Cardiac muscle cell (in vitro differentiated cells and primary cell): Measurements from ENCODE around the gene TFDP1. TPM values are rescaled to one million over a fixed set of nuclear protein-coding genes. Genes with fewer than 3 reads are reported as not detected.

Experiments used
- DNase-seq, 2 donors: peaks; one replicate each; pipeline versions ENCODE4 v3.0.0 to v3.0.0-alpha.2; 2010 to 2017; ENCODE audit warnings: low read depth in 1 of 2, low spot score in 1 of 2
- H3K27ac ChIP-seq: fragments of 200-600 bp; sonication (generic); 2 replicates; pipeline ENCODE4 v1.5.1; 2016
- H3K27me3 ChIP-seq: fragments of 200-600 bp; sonication (generic); 2 replicates; pipeline ENCODE4 v1.6.0; 2016; ENCODE audit warnings: control low read depth
- H3K36me3 ChIP-seq: fragments of 200-600 bp; sonication (generic); 2 replicates; pipeline ENCODE4 v1.5.1; 2016; ENCODE audit warnings: control low read depth
- H3K4me1 ChIP-seq: fragments of 200-600 bp; sonication (generic); 2 replicates; pipeline ENCODE4 v1.8.1; 2017; ENCODE audit warnings: low read depth, mild to moderate bottlenecking, mixed run types
- H3K4me3 ChIP-seq: fragments of 200-600 bp; sonication (generic); 2 replicates; pipeline ENCODE4 v1.5.1; 2016; ENCODE audit warnings: mild to moderate bottlenecking
- H3K9me3 ChIP-seq: fragments of 200-600 bp; sonication (generic); 2 replicates; pipeline ENCODE4 v1.5.1; 2017; ENCODE audit warnings: low read depth, mild to moderate bottlenecking, control low read depth
- polyA plus RNA-seq: library from polyadenylated mRNA; unstranded; fragments of >200 nt; fragmentation: Nextera tagmentation; extraction: Ambion mirVana; gene quantifications from 2 replicates; pipeline ENCODE4 v1.2.1, GENCODE V29; 2016
- total RNA-seq: library from RNA; depleted of rRNA; stranded (reverse); fragments of >200 nt; gene quantifications from 2 replicates; pipeline ENCODE4 v1.2.3, GENCODE V29; 2016
- TF ChIP-seq, protein P1 (sequence below): IDR thresholded peaks from 2 replicates; pipeline ENCODE4 v1.5.1; 2012; ENCODE audit warnings: low read depth, mild to moderate bottlenecking, low read length

Gene TFDP1
- total and polyA plus RNA-seq, 2 experiments from 2014 or later = 36.9 to 81.7 TPM

GRCh38 chr13:113544071-113544891, 40.3 kb upstream of the TFDP1 start:
- DNase-seq = no peak
- Histone ChIP-seq H3K27ac (no peak overlapping the region), H3K4me3 (no peak overlapping the region), H3K27me3 (no peaks in the 10 kb centered on the region), H3K9me3 (no peaks in the 10 kb centered on the region), H3K36me3 (no peaks in the 10 kb centered on the region), H3K4me1 (no peaks in the 10 kb centered on the region)
- TF ChIP-seq, protein P1, sequence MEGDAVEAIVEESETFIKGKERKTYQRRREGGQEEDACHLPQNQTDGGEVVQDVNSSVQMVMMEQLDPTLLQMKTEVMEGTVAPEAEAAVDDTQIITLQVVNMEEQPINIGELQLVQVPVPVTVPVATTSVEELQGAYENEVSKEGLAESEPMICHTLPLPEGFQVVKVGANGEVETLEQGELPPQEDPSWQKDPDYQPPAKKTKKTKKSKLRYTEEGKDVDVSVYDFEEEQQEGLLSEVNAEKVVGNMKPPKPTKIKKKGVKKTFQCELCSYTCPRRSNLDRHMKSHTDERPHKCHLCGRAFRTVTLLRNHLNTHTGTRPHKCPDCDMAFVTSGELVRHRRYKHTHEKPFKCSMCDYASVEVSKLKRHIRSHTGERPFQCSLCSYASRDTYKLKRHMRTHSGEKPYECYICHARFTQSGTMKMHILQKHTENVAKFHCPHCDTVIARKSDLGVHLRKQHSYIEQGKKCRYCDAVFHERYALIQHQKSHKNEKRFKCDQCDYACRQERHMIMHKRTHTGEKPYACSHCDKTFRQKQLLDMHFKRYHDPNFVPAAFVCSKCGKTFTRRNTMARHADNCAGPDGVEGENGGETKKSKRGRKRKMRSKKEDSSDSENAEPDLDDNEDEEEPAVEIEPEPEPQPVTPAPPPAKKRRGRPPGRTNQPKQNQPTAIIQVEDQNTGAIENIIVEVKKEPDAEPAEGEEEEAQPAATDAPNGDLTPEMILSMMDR = no peak

GRCh38 chr13:113544896-113545295, 39.7 kb upstream of the TFDP1 start:
- Histone ChIP-seq H3K4me1 (no peaks in the 10 kb centered on the region), H3K27me3 (no peaks in the 10 kb centered on the region), H3K9me3 (no peaks in the 10 kb centered on the region), H3K36me3 (no peaks in the 10 kb centered on the region), H3K27ac (no peak overlapping the region), H3K4me3 (no peak overlapping the region)
- no peak for DNase-seq
- TF ChIP-seq, protein P1 = no peak

DNA sequence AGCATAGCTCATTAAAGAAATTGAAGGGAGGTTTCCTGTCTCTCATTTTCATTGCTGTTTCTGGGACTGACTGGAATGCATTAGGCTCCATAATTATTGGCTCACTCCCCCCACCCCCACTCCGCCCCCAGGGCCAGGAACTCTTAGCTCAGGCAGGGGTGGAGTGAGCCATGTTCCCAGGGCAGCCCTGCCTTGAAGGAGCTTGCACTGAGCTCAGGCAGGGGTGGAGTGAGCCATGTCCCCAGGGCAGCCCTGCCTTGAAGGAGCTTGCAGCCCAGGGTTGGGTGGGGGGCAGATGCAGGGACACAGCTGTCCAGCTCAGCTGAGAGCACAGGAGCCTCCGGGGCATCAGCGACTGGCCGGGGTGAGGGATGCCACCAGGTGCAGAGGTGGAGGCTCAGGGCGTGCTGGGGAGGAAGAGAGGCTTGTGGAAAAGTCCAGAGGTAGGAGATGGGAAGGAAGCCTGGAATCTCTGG, 39.1 kb upstream of the TFDP1 start:
- H3K4me3 ChIP-seq = no peak overlapping the region
- H3K9me3 ChIP-seq = no peaks in the 10 kb centered on the region
- H3K36me3 ChIP-seq = no peaks in the 10 kb centered on the region
- DNase-seq = peak in 1 of 2 donors; percentile 16
- TF ChIP-seq, protein P1 = no peak
- H3K27ac ChIP-seq = no peak overlapping the region
- H3K27me3 ChIP-seq = no peaks in the 10 kb centered on the region
- H3K4me1 ChIP-seq = no peaks in the 10 kb centered on the region

DNA sequence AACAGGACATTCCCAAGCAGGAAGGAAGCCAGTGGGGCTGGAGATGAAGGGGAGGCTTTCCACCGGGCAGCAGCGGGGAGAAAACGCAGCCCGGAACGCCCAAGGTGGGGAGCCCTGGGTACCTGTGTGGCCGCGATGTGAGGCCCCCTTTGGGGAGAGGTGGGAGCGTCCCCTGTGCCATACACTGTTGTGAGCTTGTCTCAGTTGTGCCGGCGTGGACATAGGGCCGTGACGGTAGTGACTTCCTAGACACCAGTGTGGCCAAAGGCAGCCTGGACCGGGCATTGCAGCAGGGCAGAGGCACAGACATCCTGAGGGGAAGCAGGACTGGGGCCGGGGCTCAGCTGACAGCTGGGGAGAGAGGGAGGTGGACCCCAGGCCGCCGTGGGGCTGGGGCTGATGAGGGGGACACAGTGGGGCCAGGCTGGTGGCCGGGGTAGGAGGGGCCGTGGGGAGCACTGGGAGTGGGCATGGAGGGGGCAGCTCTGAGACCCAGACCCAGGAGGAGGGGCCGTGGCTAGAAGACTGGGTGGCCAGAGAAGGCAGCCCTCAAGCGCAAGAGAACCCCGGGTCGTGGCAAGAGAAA, 38.5 kb upstream of the TFDP1 start:
- TF ChIP-seq, protein P1 = no peak
- Histone ChIP-seq H3K9me3 (no peaks in the 10 kb centered on the region), H3K4me1 (no peaks in the 10 kb centered on the region), H3K36me3 (no peaks in the 10 kb centered on the region), H3K27ac (no peak overlapping the region), H3K4me3 (no peak overlapping the region), H3K27me3 (no peaks in the 10 kb centered on the region)
- no peak for DNase-seq

GRCh38 chr13:113546571-113547237, 37.8 kb upstream of the TFDP1 start:
- no peaks in the 10 kb centered on the region for H3K9me3 ChIP-seq
- no peaks in the 10 kb centered on the region for H3K27me3 ChIP-seq
- H3K27ac ChIP-seq = no peak overlapping the region
- no peak overlapping the region for H3K4me3 ChIP-seq
- peaks cover 2% of the 10 kb centered on the region for H3K36me3 ChIP-seq
- TF ChIP-seq, protein P1 = no peak
- H3K4me1 ChIP-seq = no peaks in the 10 kb centered on the region
- DNase-seq = no peak
